Measurements from ENCODE around the gene REC8. TPM values are rescaled to one million over a fixed set of nuclear protein-coding genes. Genes with fewer than 3 reads are reported as not detected.
A peak's percentile ranks its signal among the peaks of the same experiment; 100 is the strongest.

The REC8 gene
- total RNA-seq, 4 donors from 2014 or later, result 9.5 to 54.3 (median 42.1) TPM

GRCh38 chr14:24185026-24185425 lies 13.1 kb downstream of the REC8 start:
- Histone ChIP-seq H3K4me3 (no peak overlapping the region), H3K36me3 (no peaks in the 10 kb centered on the region), H3K27ac (no peak overlapping the region), H3K27me3 (no peaks in the 10 kb centered on the region), H3K4me1 (no peaks in the 10 kb centered on the region), H3K9me3 (no peaks in the 10 kb centered on the region)
- TF ChIP-seq POLR2A (IDR thresholded peaks at IDR 0.05) (no peak), CTCF (IDR thresholded peaks at IDR 0.05) (no peak)
- no peak for DNase-seq
- intact Hi-C loops (cut with DNase I; ENCODE audit: low total_unique reads), result no loop called here

GRCh38 chr14:24185741-24186140 lies 13.9 kb downstream of the REC8 start:
- Histone ChIP-seq H3K27ac (no peak overlapping the region), H3K4me1 (no peaks in the 10 kb centered on the region), H3K36me3 (no peaks in the 10 kb centered on the region), H3K4me3 (no peak overlapping the region), H3K9me3 (no peaks in the 10 kb centered on the region), H3K27me3 (no peaks in the 10 kb centered on the region)
- intact Hi-C loops (cut with DNase I; ENCODE audit: low total_unique reads), result no loop called here
- TF ChIP-seq CTCF (IDR thresholded peaks at IDR 0.05) (no peak), POLR2A (IDR thresholded peaks at IDR 0.05) (no peak)
- no peak for DNase-seq

DNA sequence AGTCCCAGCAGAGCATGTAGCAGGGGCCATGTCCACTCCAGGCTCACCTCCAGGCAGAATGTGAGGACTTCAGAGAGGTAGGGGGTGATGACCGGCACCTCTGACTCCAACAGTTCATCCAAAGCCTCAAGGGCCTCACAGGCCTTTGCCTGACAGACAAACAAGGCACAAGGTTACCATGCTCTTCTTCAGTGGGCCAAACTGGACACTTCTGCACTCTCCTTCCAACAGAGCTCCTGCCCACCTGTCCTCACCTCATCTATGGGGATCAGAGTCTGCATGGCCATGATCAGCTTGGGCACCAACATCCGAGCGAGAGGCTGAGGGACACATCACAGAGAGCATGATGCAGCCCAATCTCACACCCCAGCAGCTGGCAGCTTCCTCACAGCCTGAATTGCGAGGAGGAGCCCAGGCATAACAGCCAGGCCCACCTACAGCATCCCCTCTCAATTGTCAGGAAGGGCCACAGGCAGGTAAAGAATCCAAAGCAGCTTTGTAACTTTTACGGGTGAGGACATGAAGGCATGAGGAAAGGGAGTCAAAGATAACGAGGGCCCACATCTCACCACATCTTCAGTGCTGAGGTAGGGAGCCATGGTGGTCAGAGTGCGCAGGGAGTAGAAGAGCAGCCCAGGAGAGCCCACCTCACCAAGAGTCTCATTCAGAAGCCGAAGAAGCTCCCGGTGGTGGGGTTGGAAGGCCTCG lies 15.1 kb downstream of the REC8 start:
- intact Hi-C loops (cut with DNase I; ENCODE audit: low total_unique reads), result no loop called here
- no peak overlapping the region for H3K27ac ChIP-seq
- H3K36me3 ChIP-seq, result no peaks in the 10 kb centered on the region
- no peak overlapping the region for H3K4me3 ChIP-seq
- no peak for DNase-seq
- no peak for TF ChIP-seq CTCF (IDR thresholded peaks at IDR 0.05)
- no peak for TF ChIP-seq POLR2A (IDR thresholded peaks at IDR 0.05)
- H3K27me3 ChIP-seq, result no peaks in the 10 kb centered on the region
- no peaks in the 10 kb centered on the region for H3K9me3 ChIP-seq
- H3K4me1 ChIP-seq, result no peaks in the 10 kb centered on the region

GRCh38 chr14:24187539-24187915 lies 15.6 kb downstream of the REC8 start:
- H3K4me3 ChIP-seq, result peak overlapping the region in 1 of 2 donors; percentile 51
- H3K36me3 ChIP-seq, result no peaks in the 10 kb centered on the region
- no peak overlapping the region for H3K27ac ChIP-seq
- H3K9me3 ChIP-seq, result no peaks in the 10 kb centered on the region
- H3K27me3 ChIP-seq, result no peaks in the 10 kb centered on the region
- intact Hi-C loops (cut with DNase I; ENCODE audit: low total_unique reads), result no loop called here
- TF ChIP-seq CTCF (IDR thresholded peaks at IDR 0.05) (no peak), POLR2A (IDR thresholded peaks at IDR 0.05) (no peak)
- H3K4me1 ChIP-seq, result no peaks in the 10 kb centered on the region
- no peak for DNase-seq

DNA sequence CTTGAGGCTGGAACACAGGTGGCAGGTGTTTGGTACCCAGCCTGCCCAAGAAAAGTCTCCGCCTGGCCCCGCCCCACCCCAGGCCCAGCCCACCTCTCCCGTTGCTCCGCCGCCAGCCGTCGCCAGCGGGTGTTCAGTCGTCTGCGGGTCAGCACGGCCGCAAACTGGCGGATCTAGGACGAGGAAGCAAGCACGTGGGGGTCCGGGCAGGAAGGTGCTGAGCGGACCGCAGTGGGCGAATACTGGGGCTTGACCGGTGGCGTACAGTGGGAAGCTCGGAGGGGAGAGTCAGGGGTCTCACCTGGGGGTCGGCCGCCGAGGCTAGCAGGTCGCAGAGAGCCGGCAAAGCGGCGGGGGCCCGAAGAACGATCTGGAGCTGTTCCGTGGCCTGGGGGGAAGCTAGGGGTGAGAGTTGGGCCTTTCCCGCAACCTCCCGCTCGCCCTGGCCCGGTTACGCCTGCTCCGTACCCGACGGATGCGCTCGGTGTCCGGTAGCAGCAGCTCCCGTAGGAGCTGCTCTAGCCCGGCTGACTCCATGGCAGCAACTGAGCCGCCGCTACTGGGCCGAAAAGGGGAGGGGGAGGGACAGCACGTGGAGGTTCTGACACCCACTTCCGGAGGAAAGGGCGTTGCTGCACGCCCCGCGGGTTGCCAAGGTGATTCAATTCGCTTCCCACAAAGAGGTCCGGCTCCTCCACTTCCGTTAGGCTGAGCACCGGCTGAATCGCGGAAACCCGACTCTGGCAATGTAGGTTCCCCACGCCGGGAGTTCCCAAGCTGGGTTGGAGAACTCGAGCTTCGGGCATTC lies 16.6 kb downstream of the REC8 start, which contains the start of gene IPO4:
TSS of gene IPO4 (minus strand) at position 566 of the 808 bp plus-strand sequence. CDS start at position 537, 29 bp downstream.
- H3K27ac ChIP-seq, result peak within 1 kb of the TSS; percentile 53 to 54
- DNase-seq, result peak; percentile 94 to 96
- no peaks in the 10 kb centered on the region for H3K27me3 ChIP-seq
- TF ChIP-seq POLR2A (IDR thresholded peaks at IDR 0.05) (peak; percentile 47 to 55), CTCF (IDR thresholded peaks at IDR 0.05) (peak in 1 of 4 experiments; percentile 57)
- peak within 1 kb of the TSS; percentile 51 to 63 for H3K4me3 ChIP-seq
- no peaks in the 10 kb centered on the region for H3K4me1 ChIP-seq
- H3K36me3 ChIP-seq, result no peaks in the 10 kb centered on the region
- H3K9me3 ChIP-seq, result no peaks in the 10 kb centered on the region
- intact Hi-C loops (cut with DNase I; ENCODE audit: low total_unique reads), result no loop called here

All from uterus (tissue), 4 donors.